Measurements from ENCODE around the gene AK8. TPM values are rescaled to one million over a fixed set of nuclear protein-coding genes. Genes with fewer than 3 reads are reported as not detected.

The AK8 gene
- total RNA-seq, 1 experiment from 2014 or later, result 2.5 TPM

DNA sequence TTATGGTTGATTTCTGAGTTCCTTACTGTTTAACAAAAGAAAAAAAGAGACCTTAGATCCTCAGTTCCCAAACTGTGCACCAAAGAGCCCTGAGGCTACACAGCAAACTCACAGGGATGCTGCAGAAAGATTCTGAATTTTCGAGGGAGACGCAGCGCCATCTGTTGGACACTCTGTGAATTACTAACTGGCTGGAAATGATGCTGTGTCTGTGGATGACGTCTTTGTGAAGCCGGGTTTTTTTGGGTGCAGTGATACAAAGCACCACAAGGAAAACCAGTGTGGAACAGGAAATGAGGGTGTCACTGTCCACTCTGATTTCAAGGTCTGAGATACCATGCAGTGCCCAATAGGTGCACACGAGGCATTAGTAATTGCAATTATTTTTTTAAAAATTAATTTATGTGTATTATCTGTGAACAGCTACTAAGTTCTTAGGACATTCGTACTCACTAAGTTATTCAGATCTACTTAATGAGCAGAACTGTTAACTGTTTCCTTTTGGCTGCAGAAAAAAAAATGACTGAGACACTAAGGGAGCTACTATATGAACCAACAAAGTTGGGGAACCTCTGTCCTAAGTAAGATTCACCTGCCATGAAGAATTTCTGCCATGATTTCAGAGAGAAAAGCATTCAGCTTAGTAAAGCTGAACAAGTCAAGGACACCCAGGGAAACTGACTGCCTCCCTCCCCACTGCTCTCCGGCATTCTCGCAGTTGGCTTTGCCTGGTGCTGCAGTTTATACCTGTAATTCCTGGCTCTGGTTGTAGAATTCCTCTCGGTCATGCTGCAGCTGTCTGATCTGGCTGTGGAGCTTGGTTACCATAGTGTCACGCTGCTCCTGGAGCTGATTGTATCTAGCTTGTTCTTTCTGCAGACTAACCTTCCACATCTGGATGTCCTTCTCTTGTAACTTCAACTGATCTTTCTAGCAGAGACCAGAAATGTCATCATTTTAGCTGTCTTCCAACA lies 24.1 kb upstream of the AK8 start:
- Histone ChIP-seq H3K4me3 (replicated peaks in 1 of 2; ENCODE audit: low read depth in 1 of 2, low read length in 2 of 2) (no peak overlapping the region), H2AFZ (ENCODE audit: low read depth, low read length, poor library complexity, severe bottlenecking) (no peak overlapping the region), H3K9me2 (ENCODE audit: insufficient read depth) (no peaks in the 10 kb centered on the region), H3K36me3 (ENCODE audit: control insufficient read depth in 1 of 2, insufficient read depth in 2 of 2, low read length in 2 of 2) (peaks cover 6 to 9% of the 10 kb centered on the region in 2 experiments; a peak in 3 of 4 replicates), H3K9me3 (ENCODE audit: control insufficient read depth in 1 of 2, insufficient read depth in 1 of 2, low read depth in 1 of 2, low read length in 2 of 2) (no peaks in the 10 kb centered on the region), H3K4me1 (ENCODE audit: control insufficient read depth in 1 of 2, insufficient read depth in 2 of 2, low read length in 2 of 2) (no peaks in the 10 kb centered on the region), H3K27ac (ENCODE audit: low read depth, low read length) (no peak overlapping the region), H3K79me2 (ENCODE audit: insufficient read depth, low read length) (no peaks in the 10 kb centered on the region), H3K9ac (ENCODE audit: low read length) (no peak overlapping the region), H4K20me1 (ENCODE audit: insufficient read depth) (no peaks in the 10 kb centered on the region), H3K27me3 (ENCODE audit: insufficient read depth, low read length) (no peaks in the 10 kb centered on the region), H3K4me2 (ENCODE audit: low read length) (no peak overlapping the region)
- CTCF ChIA-PET, result interaction anchor here (0.8 to 1.9 kb wide), 9 partner anchors 9 to 98 kb away, joined by 3 to 6 read pairs (median 4); partner anchors contain the start of gene SPACA9
- POLR2A ChIA-PET, result no interaction called here
- BruUV-seq (replicated peaks), result no TSS peak
- no peak for TF ChIP-seq EZH2phosphoT487 (IDR thresholded peaks at IDR 0.05; ENCODE audit: borderline replicate concordance)
- TF ChIP-seq, protein P1, sequence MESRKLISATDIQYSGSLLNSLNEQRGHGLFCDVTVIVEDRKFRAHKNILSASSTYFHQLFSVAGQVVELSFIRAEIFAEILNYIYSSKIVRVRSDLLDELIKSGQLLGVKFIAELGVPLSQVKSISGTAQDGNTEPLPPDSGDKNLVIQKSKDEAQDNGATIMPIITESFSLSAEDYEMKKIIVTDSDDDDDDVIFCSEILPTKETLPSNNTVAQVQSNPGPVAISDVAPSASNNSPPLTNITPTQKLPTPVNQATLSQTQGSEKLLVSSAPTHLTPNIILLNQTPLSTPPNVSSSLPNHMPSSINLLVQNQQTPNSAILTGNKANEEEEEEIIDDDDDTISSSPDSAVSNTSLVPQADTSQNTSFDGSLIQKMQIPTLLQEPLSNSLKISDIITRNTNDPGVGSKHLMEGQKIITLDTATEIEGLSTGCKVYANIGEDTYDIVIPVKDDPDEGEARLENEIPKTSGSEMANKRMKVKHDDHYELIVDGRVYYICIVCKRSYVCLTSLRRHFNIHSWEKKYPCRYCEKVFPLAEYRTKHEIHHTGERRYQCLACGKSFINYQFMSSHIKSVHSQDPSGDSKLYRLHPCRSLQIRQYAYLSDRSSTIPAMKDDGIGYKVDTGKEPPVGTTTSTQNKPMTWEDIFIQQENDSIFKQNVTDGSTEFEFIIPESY (IDR thresholded peaks at IDR 0.05; ENCODE audit: extremely low read depth, insufficient replicate concordance, low read length), result no peak
- no peak for TF ChIP-seq POLR2A (IDR thresholded peaks at IDR 0.05; ENCODE audit: borderline replicate concordance, extremely low read depth, insufficient read depth, insufficient read length)
- TF ChIP-seq SRF (IDR thresholded peaks at IDR 0.05; ENCODE audit: low read depth), result no peak
- TF ChIP-seq ATF3 (IDR thresholded peaks at IDR 0.05), result no peak
- TF ChIP-seq SIN3A (IDR thresholded peaks at IDR 0.05; ENCODE audit: low read depth), result no peak
- TF ChIP-seq RAD21 (IDR thresholded peaks at IDR 0.05; ENCODE audit: low read depth), result peak; percentile 70
- TF ChIP-seq, protein P2, sequence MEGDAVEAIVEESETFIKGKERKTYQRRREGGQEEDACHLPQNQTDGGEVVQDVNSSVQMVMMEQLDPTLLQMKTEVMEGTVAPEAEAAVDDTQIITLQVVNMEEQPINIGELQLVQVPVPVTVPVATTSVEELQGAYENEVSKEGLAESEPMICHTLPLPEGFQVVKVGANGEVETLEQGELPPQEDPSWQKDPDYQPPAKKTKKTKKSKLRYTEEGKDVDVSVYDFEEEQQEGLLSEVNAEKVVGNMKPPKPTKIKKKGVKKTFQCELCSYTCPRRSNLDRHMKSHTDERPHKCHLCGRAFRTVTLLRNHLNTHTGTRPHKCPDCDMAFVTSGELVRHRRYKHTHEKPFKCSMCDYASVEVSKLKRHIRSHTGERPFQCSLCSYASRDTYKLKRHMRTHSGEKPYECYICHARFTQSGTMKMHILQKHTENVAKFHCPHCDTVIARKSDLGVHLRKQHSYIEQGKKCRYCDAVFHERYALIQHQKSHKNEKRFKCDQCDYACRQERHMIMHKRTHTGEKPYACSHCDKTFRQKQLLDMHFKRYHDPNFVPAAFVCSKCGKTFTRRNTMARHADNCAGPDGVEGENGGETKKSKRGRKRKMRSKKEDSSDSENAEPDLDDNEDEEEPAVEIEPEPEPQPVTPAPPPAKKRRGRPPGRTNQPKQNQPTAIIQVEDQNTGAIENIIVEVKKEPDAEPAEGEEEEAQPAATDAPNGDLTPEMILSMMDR (IDR thresholded peaks at IDR 0.05 in 2 of 3, conservative IDR thresholded peaks at IDR 0.05 in 1 of 3; ENCODE audit: borderline replicate concordance in 1 of 3, insufficient read depth in 1 of 3, low read depth in 2 of 3, low read length in 2 of 3), result peak; percentile 74 to 97 (median 92)
- TF ChIP-seq ELF1 (IDR thresholded peaks at IDR 0.05; ENCODE audit: borderline replicate concordance, low read depth), result no peak
- intact Hi-C loops (cut with micrococcal nuclease), result loop anchor here (1.0 kb wide), 1 partner anchor 90 kb away; no protein-coding TSS in a partner anchor
- DNase-seq (ENCODE audit: low read depth, low spot score) (peak; percentile 59), ATAC-seq (peak; percentile 99)
- RAD21 ChIA-PET (ENCODE audit: low non-redundant PET in 1 of 2, low total read pairs in 2 of 2, uncharacterized antibody in 2 of 2, unreplicated experiment in 2 of 2), result no interaction called here
